PC-3 (cell line): ENCODE results near the gene ALDH6A1.

Source experiments
- EZH2 ChIP-seq: fragments of 300-600 bp; sonication (generic); IDR thresholded peaks from one replicate; pipeline ENCODE4 v1.6.1; 2017; ENCODE audit warnings: antibody characterized with exemption, mild to moderate bottlenecking, low read length; ENCODE audit not compliant: unreplicated experiment
- EZH2phosphoT487 ChIP-seq: fragments of 300-600 bp; sonication (generic); IDR thresholded peaks from 2 replicates; pipeline ENCODE4 v1.6.1; 2018; ENCODE audit warnings: mild to moderate bottlenecking, antibody characterized with exemption, low read length, borderline replicate concordance
- TF ChIP-seq, protein P1 (sequence below): fragments of 300-600 bp; sonication (generic); conservative IDR thresholded peaks from 2 replicates; pipeline ENCODE4 v1.5.1; 2017; ENCODE audit warnings: antibody characterized with exemption, low read depth, mild to moderate bottlenecking, low read length

DNA sequence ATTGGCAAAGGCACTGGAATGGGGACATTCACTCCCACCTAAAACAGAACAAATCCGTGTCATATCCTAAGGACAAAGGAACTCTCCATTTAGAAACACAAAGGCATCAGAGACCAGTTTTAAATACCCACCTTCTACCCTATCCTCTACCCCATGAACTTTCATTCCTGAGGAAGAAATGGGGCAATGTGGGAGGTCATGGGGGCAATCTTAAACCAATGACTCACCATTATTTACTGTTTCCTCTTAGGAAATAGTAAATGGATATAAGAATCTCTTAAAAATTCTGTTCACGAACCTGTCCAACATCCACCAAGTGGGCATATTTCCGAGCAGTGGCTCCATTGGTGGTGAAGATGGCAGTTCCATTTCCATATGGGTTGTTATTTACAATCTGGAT, 19.4 kb downstream of the ALDH6A1 start:
- TF ChIP-seq, protein P1, sequence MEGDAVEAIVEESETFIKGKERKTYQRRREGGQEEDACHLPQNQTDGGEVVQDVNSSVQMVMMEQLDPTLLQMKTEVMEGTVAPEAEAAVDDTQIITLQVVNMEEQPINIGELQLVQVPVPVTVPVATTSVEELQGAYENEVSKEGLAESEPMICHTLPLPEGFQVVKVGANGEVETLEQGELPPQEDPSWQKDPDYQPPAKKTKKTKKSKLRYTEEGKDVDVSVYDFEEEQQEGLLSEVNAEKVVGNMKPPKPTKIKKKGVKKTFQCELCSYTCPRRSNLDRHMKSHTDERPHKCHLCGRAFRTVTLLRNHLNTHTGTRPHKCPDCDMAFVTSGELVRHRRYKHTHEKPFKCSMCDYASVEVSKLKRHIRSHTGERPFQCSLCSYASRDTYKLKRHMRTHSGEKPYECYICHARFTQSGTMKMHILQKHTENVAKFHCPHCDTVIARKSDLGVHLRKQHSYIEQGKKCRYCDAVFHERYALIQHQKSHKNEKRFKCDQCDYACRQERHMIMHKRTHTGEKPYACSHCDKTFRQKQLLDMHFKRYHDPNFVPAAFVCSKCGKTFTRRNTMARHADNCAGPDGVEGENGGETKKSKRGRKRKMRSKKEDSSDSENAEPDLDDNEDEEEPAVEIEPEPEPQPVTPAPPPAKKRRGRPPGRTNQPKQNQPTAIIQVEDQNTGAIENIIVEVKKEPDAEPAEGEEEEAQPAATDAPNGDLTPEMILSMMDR = no peak
- TF ChIP-seq EZH2 = no peak
- TF ChIP-seq EZH2phosphoT487 = no peak
